Endothelial cell of umbilical vein (primary cell): ENCODE measurements around the gene CERK. TPM values are rescaled to one million over a fixed set of nuclear protein-coding genes. Genes with fewer than 3 reads are reported as not detected.

Experiments
- BruUV-seq: library from RNA; stranded (reverse); fragments of 400-500 nt; replicated peaks from 2 replicates; lab custom pipeline; 2021; lab: Mats Ljungman, UMichigan
- CTCF ChIA-PET: fragments of 300-600, 350-600 bp; sonication (Branson Sonifier 250); formaldehyde crosslinking; loops from one replicate; lab custom pipeline; 2021; ENCODE audit warnings: antibody characterized with exemption, inconsistent platforms; lab: Charles Lee
- POLR2A ChIA-PET: fragments of 300-600, 350-600 bp; sonication (Branson Sonifier 250); formaldehyde crosslinking; loops from one replicate; lab custom pipeline; 2021; ENCODE audit warnings: antibody characterized with exemption, inconsistent platforms; lab: Charles Lee
- DNase-seq: peaks from one replicate; pipeline ENCODE4 v3.0.0-alpha.2; 2011; ENCODE audit warnings: low read depth, low spot score
- FAIRE-seq: peaks from 2 replicates; lab custom pipeline; 2011; peaks lifted over from hg19 to GRCh38; lab: Jason Lieb, UNC
- H2AFZ ChIP-seq: 2 replicates; pipeline ENCODE4 v1.6.0; 2012; ENCODE audit warnings: low read depth, low read length, control low read depth, inconsistent platforms
- H3K27ac ChIP-seq: 2 replicates; pipeline ENCODE4 v1.5.1; 2011; ENCODE audit warnings: low read depth, mild to moderate bottlenecking, control low read depth, low read length, moderate library complexity; ENCODE audit not compliant: insufficient read depth
- H3K27me3 ChIP-seq, 2 experiments: 2 replicates each; pipeline versions ENCODE4 v1.6.0 to v1.6.1; 2011; ENCODE audit warnings: low read length in 2 of 2, mixed read lengths in 1 of 2; ENCODE audit not compliant: control insufficient read depth in 2 of 2, insufficient read depth in 2 of 2
- H3K36me3 ChIP-seq, 2 experiments: 2 replicates in 1 of 2; 3 replicates in 1 of 2; pipeline ENCODE4 v1.5.1; 2011; ENCODE audit warnings: low read length in 2 of 2, mild to moderate bottlenecking in 1 of 2, moderate library complexity in 1 of 2; ENCODE audit not compliant: control insufficient read depth in 2 of 2, insufficient read depth in 2 of 2; ENCODE audit errors: extremely low read depth in 1 of 2
- H3K4me1 ChIP-seq: 3 replicates; pipeline ENCODE4 v1.5.1; 2011; ENCODE audit warnings: mild to moderate bottlenecking, low read length; ENCODE audit not compliant: control insufficient read depth, insufficient read depth; ENCODE audit errors: extremely low read depth
- H3K4me2 ChIP-seq: 2 replicates; pipeline ENCODE4 v1.6.1; 2011; ENCODE audit warnings: low read length, control low read depth, mixed read lengths; ENCODE audit not compliant: insufficient read depth
- H3K4me3 ChIP-seq, 3 experiments: fragments of 200-600 bp in 1 of 3; sonication (generic), shearing (Covaris generic) in 1 of 3; replicated peaks in 1 of 3; 2 replicates each; pipeline ENCODE4 v1.5.1; 2011 to 2016; ENCODE audit warnings: control low read depth in 3 of 3, low read length in 3 of 3, mild to moderate bottlenecking in 2 of 3, inconsistent platforms in 1 of 3, low read depth in 1 of 3, moderate library complexity in 1 of 3; ENCODE audit not compliant: insufficient read depth in 1 of 3
- H3K79me2 ChIP-seq: 2 replicates; pipeline ENCODE4 v1.6.0; 2012; ENCODE audit warnings: low read length, inconsistent platforms; ENCODE audit not compliant: control insufficient read depth, insufficient read depth
- H3K9ac ChIP-seq: replicated peaks from 2 replicates; pipeline ENCODE3; 2011; ENCODE audit warnings: low read length, control low read depth; ENCODE audit not compliant: insufficient read depth; ENCODE audit errors: extremely low read depth
- H3K9me1 ChIP-seq: replicated peaks from 3 replicates; pipeline ENCODE4 v1.6.0; 2011; ENCODE audit warnings: mild to moderate bottlenecking, low read length; ENCODE audit not compliant: control insufficient read depth, insufficient read depth; ENCODE audit errors: extremely low read depth
- H3K9me3 ChIP-seq: replicated peaks from 2 replicates; pipeline ENCODE4 v1.5.1; 2012; ENCODE audit warnings: low read length, inconsistent platforms; ENCODE audit not compliant: control insufficient read depth, insufficient read depth
- H4K20me1 ChIP-seq: replicated peaks from 2 replicates; pipeline ENCODE3; 2011; ENCODE audit warnings: mild to moderate bottlenecking, low read length; ENCODE audit not compliant: control insufficient read depth, insufficient read depth; ENCODE audit errors: extremely low read depth
- EZH2 ChIP-seq: IDR thresholded peaks from 2 replicates; pipeline ENCODE4 v1.6.1; 2012; ENCODE audit warnings: borderline replicate concordance, low read depth, mild to moderate bottlenecking, moderate library complexity, low read length, inconsistent platforms; ENCODE audit not compliant: severe bottlenecking
- FOS ChIP-seq: IDR thresholded peaks from 2 replicates; pipeline ENCODE4 v1.6.1; 2011; ENCODE audit warnings: mild to moderate bottlenecking, low read length, moderate library complexity, borderline replicate concordance; ENCODE audit not compliant: insufficient read depth
- GATA2 ChIP-seq: IDR thresholded peaks from 2 replicates; pipeline ENCODE4 v1.7.0; 2011; ENCODE audit warnings: low read depth, mild to moderate bottlenecking, moderate library complexity, mixed read lengths, low read length; ENCODE audit not compliant: insufficient read length, insufficient read depth
- POLR2A ChIP-seq: IDR thresholded peaks from 2 replicates; pipeline ENCODE4 v1.6.1; 2012; ENCODE audit warnings: low read depth, mild to moderate bottlenecking, control low read depth, low read length
- POLR2AphosphoS5 ChIP-seq: IDR thresholded peaks from 2 replicates; pipeline ENCODE4 v1.6.1; 2012; ENCODE audit warnings: low read depth, mild to moderate bottlenecking, control low read depth, low read length, moderate library complexity; ENCODE audit not compliant: insufficient read depth
- dilution Hi-C: fragments of 300-500 bp; cut with MboI; formaldehyde crosslinking; loops from one replicate; pipeline ENCODE4 v1.15.0; 2019; ENCODE audit warnings: low sequenced_read_pairs; ENCODE audit not compliant: extremely low pct_ligation_motif_present
- intact Hi-C: fragments of 100-400 bp; cut with micrococcal nuclease; formaldehyde crosslinking; loops from one replicate; pipeline ENCODE4 v1.10.0; 2022
- polyA plus RNA-seq, 4 experiments: library from polyadenylated mRNA; depleted of rRNA in 3 of 4; stranded (reverse) in 3 of 4; unstranded in 1 of 4; fragments of >200 nt; gene quantifications; 2 replicates each; pipeline versions ENCODE4 v1.2.1 to v1.2.3, GENCODE V29; 2011 to 2012; ENCODE audit warnings: missing spikeins in 1 of 4
- total RNA-seq: library from RNA; stranded (reverse); gene quantifications from 2 replicates; pipeline ENCODE4 v1.2.3, GENCODE V29; 2021
- TF ChIP-seq, protein P1 (sequence below), 2 donors: IDR thresholded peaks; 1 replicate in 1 of 2; 2 replicates in 1 of 2; pipeline ENCODE4 v1.5.1; 2011; ENCODE audit warnings: low read length in 2 of 2, mild to moderate bottlenecking in 2 of 2, moderate library complexity in 2 of 2, control low read depth in 1 of 2, inconsistent platforms in 1 of 2, low read depth in 1 of 2; ENCODE audit not compliant: insufficient read depth in 1 of 2; ENCODE audit errors: extremely low read depth in 1 of 2
- TF ChIP-seq, protein P2 (sequence below): IDR thresholded peaks from 2 replicates; pipeline ENCODE4 v1.6.1; 2011; ENCODE audit not compliant: insufficient read depth, insufficient read length

CERK gene
- total and polyA plus RNA-seq, 2 donors (not counting 3 experiments of a cell fraction or from before 2014, with no cell fraction given): 61.1 to 88.0 TPM

- POLR2A ChIA-PET: no interaction called here
- no TSS peak for BruUV-seq
- Histone ChIP-seq H3K9me3 (no peaks in the 10 kb centered on the region), H3K27me3 (no peaks in the 10 kb centered on the region), H3K4me1 (no peaks in the 10 kb centered on the region), H3K9ac (no peak overlapping the region), H3K9me1 (no peaks in the 10 kb centered on the region), H3K36me3 (no peaks in the 10 kb centered on the region), H4K20me1 (no peaks in the 10 kb centered on the region), H3K4me2 (no peak overlapping the region), H3K4me3 (no peak overlapping the region), H3K79me2 (no peaks in the 10 kb centered on the region), H2AFZ (no peak overlapping the region), H3K27ac (no peak overlapping the region)
- dilution Hi-C loops: no loop called here
- DNase-seq: no peak
- no peak for FAIRE-seq
- TF ChIP-seq FOS (no peak), POLR2A (no peak), EZH2 (no peak), POLR2AphosphoS5 (no peak), GATA2 (no peak)
- TF ChIP-seq, protein P1, sequence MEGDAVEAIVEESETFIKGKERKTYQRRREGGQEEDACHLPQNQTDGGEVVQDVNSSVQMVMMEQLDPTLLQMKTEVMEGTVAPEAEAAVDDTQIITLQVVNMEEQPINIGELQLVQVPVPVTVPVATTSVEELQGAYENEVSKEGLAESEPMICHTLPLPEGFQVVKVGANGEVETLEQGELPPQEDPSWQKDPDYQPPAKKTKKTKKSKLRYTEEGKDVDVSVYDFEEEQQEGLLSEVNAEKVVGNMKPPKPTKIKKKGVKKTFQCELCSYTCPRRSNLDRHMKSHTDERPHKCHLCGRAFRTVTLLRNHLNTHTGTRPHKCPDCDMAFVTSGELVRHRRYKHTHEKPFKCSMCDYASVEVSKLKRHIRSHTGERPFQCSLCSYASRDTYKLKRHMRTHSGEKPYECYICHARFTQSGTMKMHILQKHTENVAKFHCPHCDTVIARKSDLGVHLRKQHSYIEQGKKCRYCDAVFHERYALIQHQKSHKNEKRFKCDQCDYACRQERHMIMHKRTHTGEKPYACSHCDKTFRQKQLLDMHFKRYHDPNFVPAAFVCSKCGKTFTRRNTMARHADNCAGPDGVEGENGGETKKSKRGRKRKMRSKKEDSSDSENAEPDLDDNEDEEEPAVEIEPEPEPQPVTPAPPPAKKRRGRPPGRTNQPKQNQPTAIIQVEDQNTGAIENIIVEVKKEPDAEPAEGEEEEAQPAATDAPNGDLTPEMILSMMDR (IDR thresholded peaks at IDR 0.05; ENCODE audit: extremely low read depth in 1 of 2, insufficient read depth in 1 of 2, low read depth in 1 of 2, low read length in 2 of 2): no peak
- TF ChIP-seq, protein P2, sequence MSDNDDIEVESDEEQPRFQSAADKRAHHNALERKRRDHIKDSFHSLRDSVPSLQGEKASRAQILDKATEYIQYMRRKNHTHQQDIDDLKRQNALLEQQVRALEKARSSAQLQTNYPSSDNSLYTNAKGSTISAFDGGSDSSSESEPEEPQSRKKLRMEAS: no peak
- intact Hi-C loops: no loop called here
- CTCF ChIA-PET: no interaction called here
Measured at GRCh38 chr22:46678785-46679700, 59.0 kb downstream of the CERK start.
